Measurements from ENCODE around the gene SPSB4. TPM values are rescaled to one million over a fixed set of nuclear protein-coding genes. Genes with fewer than 3 reads are reported as not detected.

The SPSB4 gene
- total and polyA plus RNA-seq, 9 donors: 0.07 to 0.57 (median 0.12) TPM; not detected in 5

DNA sequence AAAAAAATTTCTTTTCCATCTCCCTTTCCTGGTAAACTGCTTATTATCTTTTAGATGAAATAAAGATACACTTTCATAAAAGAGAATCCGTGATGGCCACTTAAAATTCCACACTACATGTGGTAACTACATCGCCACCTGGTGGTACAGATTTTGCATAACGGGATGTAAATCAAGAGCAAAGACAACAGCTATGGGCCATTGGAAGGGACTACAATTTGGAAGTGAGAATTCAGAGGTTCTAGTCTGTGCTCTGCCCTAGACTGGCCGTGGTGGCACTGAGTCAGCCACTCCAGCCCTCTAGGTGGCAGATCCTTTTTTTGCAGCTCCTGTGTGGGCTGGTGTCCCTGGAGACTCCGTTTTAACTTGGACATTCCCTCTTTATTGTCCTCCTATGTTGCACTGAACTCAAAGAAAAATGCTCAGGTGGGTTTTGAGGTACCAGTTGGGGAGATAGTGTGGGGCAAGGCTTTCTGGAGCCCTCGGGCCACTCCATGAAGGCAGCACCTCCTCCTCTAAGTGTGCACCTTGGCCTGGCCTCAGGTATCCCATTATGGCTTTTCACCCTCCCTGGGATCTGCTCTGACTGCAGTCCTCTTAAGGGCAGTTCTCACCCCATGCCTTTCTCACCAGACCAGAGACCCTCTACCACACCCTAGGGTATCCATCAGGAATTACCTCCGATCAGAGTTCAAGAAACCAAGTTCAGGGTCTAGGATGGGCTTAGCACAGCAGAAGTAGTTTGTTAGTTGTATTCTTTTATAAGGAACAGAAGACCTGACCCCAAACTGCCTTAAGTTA lies 54.9 kb downstream of the SPSB4 start:
- intact Hi-C loops (cut with DNase I): loop anchor here (5.0 to 10.0 kb wide), 3 partner anchors 89 to 1836 kb away; no protein-coding TSS in a partner anchor
- Histone ChIP-seq H3K9me3 (no peaks in the 10 kb centered on the region), H3K4me3 (no peak overlapping the region), H3K27me3 (no peaks in the 10 kb centered on the region), H3K4me1 (ENCODE audit: insufficient read depth) (no peaks in the 10 kb centered on the region), H3K36me3 (no peaks in the 10 kb centered on the region), H3K27ac (no peak overlapping the region)
- TF ChIP-seq, protein P1, sequence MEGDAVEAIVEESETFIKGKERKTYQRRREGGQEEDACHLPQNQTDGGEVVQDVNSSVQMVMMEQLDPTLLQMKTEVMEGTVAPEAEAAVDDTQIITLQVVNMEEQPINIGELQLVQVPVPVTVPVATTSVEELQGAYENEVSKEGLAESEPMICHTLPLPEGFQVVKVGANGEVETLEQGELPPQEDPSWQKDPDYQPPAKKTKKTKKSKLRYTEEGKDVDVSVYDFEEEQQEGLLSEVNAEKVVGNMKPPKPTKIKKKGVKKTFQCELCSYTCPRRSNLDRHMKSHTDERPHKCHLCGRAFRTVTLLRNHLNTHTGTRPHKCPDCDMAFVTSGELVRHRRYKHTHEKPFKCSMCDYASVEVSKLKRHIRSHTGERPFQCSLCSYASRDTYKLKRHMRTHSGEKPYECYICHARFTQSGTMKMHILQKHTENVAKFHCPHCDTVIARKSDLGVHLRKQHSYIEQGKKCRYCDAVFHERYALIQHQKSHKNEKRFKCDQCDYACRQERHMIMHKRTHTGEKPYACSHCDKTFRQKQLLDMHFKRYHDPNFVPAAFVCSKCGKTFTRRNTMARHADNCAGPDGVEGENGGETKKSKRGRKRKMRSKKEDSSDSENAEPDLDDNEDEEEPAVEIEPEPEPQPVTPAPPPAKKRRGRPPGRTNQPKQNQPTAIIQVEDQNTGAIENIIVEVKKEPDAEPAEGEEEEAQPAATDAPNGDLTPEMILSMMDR (IDR thresholded peaks at IDR 0.05): peak in 2 of 3 donors; percentile 64 to 70
- TF ChIP-seq POLR2A (IDR thresholded peaks at IDR 0.05): no peak
- 40 to 41% (median 40%) methylated on average over 7 of the region's 7 CpGs for WGBS, 3 donors
- peak in 3 of 5 donors; percentile 48 to 80 (median 71) for DNase-seq

DNA sequence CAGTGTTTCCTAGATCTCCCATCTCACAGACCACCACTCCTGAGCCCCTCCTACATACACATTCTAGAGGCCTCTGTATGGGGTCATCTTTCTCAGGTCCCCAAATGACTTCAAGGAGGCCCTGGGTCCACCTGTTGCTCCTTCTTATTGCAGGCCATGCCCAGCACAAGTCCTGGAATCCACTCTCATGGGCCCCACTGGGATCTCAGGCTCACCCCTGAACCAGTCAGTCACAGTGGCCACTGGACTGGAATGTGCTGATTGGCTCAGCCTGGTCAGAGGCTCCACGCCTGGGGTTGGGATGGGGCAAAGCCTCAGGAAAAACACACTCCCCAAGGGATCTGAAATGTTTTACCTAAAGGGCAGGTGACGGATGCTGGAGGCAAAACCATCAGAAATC lies 55.7 kb downstream of the SPSB4 start:
- intact Hi-C loops (cut with DNase I): loop anchor here (5.0 to 10.0 kb wide), 3 partner anchors 88 to 1835 kb away; no protein-coding TSS in a partner anchor

DNA sequence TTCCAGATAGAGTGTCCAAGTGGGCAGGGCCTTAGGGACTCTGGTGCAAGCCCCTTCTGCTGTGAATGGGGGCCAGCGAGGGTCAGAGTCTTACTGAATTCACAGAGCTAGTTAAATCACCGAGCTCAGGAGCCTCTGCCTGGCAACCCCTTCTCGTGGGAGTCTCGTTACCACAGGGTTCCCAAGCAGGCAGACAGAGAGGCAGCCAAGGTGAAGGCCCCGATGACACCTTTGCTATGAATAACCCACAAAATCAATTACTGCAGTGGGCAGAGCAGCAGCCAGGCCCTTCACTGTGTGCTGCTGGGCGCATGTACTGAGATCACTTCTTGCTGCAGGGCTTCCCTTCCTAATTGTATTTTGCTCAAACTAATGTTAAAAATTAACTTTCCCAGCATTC lies 56.9 kb downstream of the SPSB4 start:
- Histone ChIP-seq H3K9me3 (no peaks in the 10 kb centered on the region), H3K36me3 (no peaks in the 10 kb centered on the region), H3K4me3 (no peak overlapping the region), H3K4me1 (ENCODE audit: insufficient read depth) (no peaks in the 10 kb centered on the region), H3K27me3 (no peaks in the 10 kb centered on the region), H3K27ac (no peak overlapping the region)
- no peak for TF ChIP-seq EP300 (IDR thresholded peaks at IDR 0.05)
- TF ChIP-seq, protein P1 (IDR thresholded peaks at IDR 0.05): no peak
- TF ChIP-seq POLR2A (IDR thresholded peaks at IDR 0.05): no peak
- DNase-seq: no peak
- WGBS, 3 donors: 79 to 90% (median 82%) methylated on average over 6 of the region's 6 CpGs
- intact Hi-C loops (cut with DNase I): loop anchor here (5.0 to 10.0 kb wide), 3 partner anchors 87 to 1834 kb away; no protein-coding TSS in a partner anchor

More for the DNA sequence above, 55.7 kb downstream of the SPSB4 start:
- no peaks in the 10 kb centered on the region for H3K27me3 ChIP-seq
- H3K27ac ChIP-seq: no peak overlapping the region
- H3K36me3 ChIP-seq: no peaks in the 10 kb centered on the region
- H3K4me1 ChIP-seq (ENCODE audit: insufficient read depth): no peaks in the 10 kb centered on the region
- no peak overlapping the region for H3K4me3 ChIP-seq
- no peak for DNase-seq
- 94 to 97% (median 97%) methylated on average over 2 of the region's 2 CpGs for WGBS, 3 donors
- no peaks in the 10 kb centered on the region for H3K9me3 ChIP-seq
- TF ChIP-seq POLR2A (IDR thresholded peaks at IDR 0.05) (no peak), EP300 (IDR thresholded peaks at IDR 0.05) (no peak)
- TF ChIP-seq, protein P1 (IDR thresholded peaks at IDR 0.05): no peak

DNA sequence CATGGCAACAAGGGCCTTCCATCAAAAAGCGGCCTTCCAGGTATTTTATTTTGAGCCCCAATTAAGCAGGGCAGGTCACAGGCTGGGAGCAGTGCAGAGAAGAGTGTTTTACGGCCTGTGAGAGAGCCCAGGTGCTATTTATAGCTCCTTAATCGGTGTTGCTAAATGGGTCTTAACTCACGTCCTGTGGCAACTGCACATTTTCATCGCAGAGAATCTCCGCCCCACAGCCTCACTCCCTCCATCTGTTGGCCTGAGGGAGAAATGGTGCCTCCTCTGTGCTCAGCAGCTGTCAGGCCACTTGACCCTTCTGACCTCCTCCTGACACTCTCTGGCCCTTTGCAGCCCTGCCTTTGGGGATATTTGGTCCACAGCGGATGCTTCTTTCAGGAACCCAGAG lies 58.6 kb downstream of the SPSB4 start:
- Histone ChIP-seq H3K27me3 (no peaks in the 10 kb centered on the region), H3K9me3 (no peaks in the 10 kb centered on the region), H3K27ac (no peak overlapping the region), H3K4me3 (no peak overlapping the region), H3K4me1 (ENCODE audit: insufficient read depth) (peaks cover under 1% of the 10 kb centered on the region), H3K36me3 (no peaks in the 10 kb centered on the region)
- intact Hi-C loops (cut with DNase I): loop anchor here (5.0 to 10.0 kb wide), 3 partner anchors 85 to 1833 kb away; no protein-coding TSS in a partner anchor
- DNase-seq: no peak
- TF ChIP-seq EP300 (IDR thresholded peaks at IDR 0.05) (no peak), POLR2A (IDR thresholded peaks at IDR 0.05) (no peak)
- TF ChIP-seq, protein P1 (IDR thresholded peaks at IDR 0.05): no peak
- 56 to 63% (median 63%) methylated on average over 7 of the region's 7 CpGs for WGBS, 3 donors

Data from ovary (tissue), 9 donors.